Measurements from ENCODE around the gene NLRP11. TPM values are rescaled to one million over a fixed set of nuclear protein-coding genes. Genes with fewer than 3 reads are reported as not detected.
"Not testable (repeated sequence)": the region's sequence is repeated elsewhere in the genome, so short reads cannot be mapped to it uniquely, and the experiment has no call there.

NLRP11 gene
- total RNA-seq, 1 donor from 2014 or later, result not detected

DNA sequence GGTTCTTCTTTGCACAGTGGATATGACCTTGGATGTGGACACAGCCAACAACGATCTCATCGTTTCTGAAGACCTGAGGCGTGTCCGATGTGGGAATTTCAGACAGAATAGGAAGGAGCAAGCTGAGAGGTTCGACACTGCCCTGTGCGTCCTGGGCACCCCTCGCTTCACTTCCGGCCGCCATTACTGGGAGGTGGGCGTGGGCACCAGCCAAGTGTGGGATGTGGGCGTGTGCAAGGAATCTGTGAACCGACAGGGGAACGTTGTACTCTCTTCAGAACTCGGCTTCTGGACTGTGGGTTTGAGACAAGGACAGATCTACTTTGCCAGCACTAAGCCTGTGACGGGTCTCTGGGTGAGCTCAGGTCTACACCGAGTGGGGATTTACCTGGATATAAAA is 53.5 kb downstream of the NLRP11 start:
- no peaks in the 10 kb centered on the region for H3K27me3 ChIP-seq
- H3K4me3 ChIP-seq, result no peak overlapping the region
- no peaks in the 10 kb centered on the region for H3K9me3 ChIP-seq
- H3K27ac ChIP-seq, result no peak overlapping the region
- intact Hi-C loops (cut with DNase I), result no loop called here
- DNase-seq (ENCODE audit: low spot score in 2 of 2), result no peak
- H3K36me3 ChIP-seq, result no peaks in the 10 kb centered on the region
- no peaks in the 10 kb centered on the region for H3K4me1 ChIP-seq
- TF ChIP-seq, protein P1, sequence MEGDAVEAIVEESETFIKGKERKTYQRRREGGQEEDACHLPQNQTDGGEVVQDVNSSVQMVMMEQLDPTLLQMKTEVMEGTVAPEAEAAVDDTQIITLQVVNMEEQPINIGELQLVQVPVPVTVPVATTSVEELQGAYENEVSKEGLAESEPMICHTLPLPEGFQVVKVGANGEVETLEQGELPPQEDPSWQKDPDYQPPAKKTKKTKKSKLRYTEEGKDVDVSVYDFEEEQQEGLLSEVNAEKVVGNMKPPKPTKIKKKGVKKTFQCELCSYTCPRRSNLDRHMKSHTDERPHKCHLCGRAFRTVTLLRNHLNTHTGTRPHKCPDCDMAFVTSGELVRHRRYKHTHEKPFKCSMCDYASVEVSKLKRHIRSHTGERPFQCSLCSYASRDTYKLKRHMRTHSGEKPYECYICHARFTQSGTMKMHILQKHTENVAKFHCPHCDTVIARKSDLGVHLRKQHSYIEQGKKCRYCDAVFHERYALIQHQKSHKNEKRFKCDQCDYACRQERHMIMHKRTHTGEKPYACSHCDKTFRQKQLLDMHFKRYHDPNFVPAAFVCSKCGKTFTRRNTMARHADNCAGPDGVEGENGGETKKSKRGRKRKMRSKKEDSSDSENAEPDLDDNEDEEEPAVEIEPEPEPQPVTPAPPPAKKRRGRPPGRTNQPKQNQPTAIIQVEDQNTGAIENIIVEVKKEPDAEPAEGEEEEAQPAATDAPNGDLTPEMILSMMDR (IDR thresholded peaks at IDR 0.05), result no peak

DNA sequence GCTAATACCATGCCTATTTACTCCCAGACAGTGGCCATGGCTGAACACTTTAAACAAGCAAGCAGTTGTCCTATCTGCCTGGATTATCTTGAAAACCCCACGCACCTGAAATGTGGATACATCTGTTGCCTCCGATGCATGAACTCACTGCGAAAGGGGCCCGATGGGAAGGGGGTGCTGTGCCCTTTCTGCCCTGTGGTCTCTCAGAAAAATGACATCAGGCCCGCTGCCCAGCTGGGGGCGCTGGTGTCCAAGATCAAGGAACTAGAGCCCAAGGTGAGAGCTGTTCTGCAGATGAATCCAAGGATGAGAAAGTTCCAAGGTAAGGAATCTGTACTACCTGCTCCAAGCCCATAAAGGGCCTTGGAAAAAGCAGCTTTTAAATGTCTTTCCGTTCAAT is 54.3 kb downstream of the NLRP11 start:
- Histone ChIP-seq H3K9me3 (no peaks in the 10 kb centered on the region), H3K36me3 (no peaks in the 10 kb centered on the region), H3K27ac (no peak overlapping the region), H3K4me3 (no peak overlapping the region), H3K4me1 (no peaks in the 10 kb centered on the region), H3K27me3 (no peaks in the 10 kb centered on the region)
- TF ChIP-seq, protein P1 (IDR thresholded peaks at IDR 0.05), result no peak
- DNase-seq (ENCODE audit: low spot score in 2 of 2), result no peak
- intact Hi-C loops (cut with DNase I), result no loop called here

DNA sequence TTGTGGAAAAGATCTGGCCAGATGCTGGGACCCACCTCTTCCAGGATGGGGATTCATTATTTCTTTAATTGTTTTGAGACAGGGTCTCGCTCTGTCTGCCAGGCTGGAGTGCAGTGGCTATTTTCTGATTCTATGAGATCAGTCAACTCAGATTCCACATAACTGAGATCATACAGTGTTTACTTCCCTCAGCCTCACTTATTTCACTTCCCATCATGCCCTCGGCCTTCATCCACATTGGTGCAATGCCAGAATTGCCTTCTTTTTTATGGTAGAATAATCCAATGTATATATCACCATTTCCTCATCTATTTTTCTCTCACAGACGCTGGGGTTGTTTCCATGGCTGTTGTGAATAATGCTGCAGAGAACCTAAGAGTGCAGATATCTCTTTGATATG is 62.2 kb downstream of the NLRP11 start:
- H3K9me3 ChIP-seq; H3K27me3 ChIP-seq; intact Hi-C loops (cut with DNase I); H3K4me1 ChIP-seq; H3K4me3 ChIP-seq; H3K36me3 ChIP-seq; DNase-seq (ENCODE audit: low spot score in 2 of 2); H3K27ac ChIP-seq: not testable (repeated sequence)

DNA sequence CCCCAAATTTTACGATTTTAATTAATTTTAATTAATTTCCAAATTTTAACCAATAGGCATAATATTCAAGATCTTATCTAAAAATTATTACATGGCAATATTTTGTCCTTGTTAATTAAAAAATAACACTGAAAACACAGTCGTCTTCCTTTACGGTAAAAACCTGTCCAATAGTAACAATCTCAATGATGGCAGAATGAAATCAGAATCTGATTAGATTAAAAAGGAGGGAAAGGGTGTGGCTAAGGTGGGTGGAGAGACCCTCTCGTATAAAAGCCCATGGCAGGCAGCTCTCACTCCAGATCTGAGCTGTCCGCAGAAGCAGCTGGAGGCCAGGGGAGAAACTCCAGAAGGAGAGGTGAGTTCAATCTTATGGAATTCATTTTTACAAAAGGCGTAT is 63.0 kb downstream of the NLRP11 start, which contains the start of gene RFPL4AL1:
Gene RFPL4AL1 (plus strand): TSS at position 301 of the 400 bp plus-strand sequence. CDS start 2,687 bp downstream, outside the sequence.
- H3K9me3 ChIP-seq; H3K27ac ChIP-seq; H3K4me1 ChIP-seq; H3K4me3 ChIP-seq; H3K36me3 ChIP-seq; H3K27me3 ChIP-seq; intact Hi-C loops (cut with DNase I); DNase-seq (ENCODE audit: low spot score in 2 of 2): not testable (repeated sequence)

DNA sequence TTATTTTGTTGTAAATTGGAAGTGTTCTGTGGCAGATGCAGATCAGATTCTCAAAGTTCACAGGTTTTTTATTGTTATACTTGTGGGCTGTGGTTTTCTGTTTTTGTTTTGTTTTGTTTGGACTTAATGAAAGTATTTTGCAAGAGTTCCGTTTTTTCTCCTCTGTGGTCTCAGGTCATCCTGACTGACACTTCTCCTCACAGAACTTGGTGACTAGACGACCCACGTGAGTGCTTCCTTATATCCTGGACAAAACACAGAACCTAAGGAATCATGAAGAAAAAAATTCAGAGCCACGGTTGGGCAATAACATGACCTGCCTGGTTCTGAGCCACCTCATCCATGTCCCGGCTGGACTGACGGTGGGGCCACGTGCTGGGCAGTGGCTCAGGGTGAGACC is 65.3 kb downstream of the NLRP11 start:
- Histone ChIP-seq H3K27ac (no peak overlapping the region), H3K4me1 (no peaks in the 10 kb centered on the region), H3K36me3 (no peaks in the 10 kb centered on the region), H3K27me3 (no peaks in the 10 kb centered on the region), H3K9me3 (no peaks in the 10 kb centered on the region), H3K4me3 (no peak overlapping the region)
- no peak for DNase-seq (ENCODE audit: low spot score in 2 of 2)
- intact Hi-C loops (cut with DNase I), result no loop called here
- TF ChIP-seq, protein P1 (IDR thresholded peaks at IDR 0.05), result no peak

DNA sequence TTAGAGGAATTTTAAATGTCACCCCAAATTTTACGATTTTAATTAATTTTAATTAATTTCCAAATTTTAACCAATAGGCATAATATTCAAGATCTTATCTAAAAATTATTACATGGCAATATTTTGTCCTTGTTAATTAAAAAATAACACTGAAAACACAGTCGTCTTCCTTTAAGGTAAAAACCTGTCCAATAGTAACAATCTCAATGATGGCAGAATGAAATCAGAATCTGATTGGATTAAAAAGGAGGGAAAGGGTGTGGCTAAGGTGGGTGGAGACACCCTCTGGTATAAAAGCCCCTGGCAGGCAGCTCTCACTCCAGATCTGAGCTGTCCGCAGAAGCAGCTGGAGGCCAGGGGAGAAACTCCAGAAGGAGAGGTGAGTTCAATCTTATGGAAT is 73.0 kb downstream of the NLRP11 start, which contains the start of gene RFPL4A:
Gene RFPL4A (plus strand): TSS at position 301 of the 400 bp plus-strand sequence. CDS start 2,704 bp downstream, outside the sequence.
- H3K36me3 ChIP-seq; DNase-seq (ENCODE audit: low spot score in 2 of 2); H3K27ac ChIP-seq; H3K4me3 ChIP-seq; H3K27me3 ChIP-seq; intact Hi-C loops (cut with DNase I); H3K4me1 ChIP-seq; H3K9me3 ChIP-seq: not testable (repeated sequence)

DNA sequence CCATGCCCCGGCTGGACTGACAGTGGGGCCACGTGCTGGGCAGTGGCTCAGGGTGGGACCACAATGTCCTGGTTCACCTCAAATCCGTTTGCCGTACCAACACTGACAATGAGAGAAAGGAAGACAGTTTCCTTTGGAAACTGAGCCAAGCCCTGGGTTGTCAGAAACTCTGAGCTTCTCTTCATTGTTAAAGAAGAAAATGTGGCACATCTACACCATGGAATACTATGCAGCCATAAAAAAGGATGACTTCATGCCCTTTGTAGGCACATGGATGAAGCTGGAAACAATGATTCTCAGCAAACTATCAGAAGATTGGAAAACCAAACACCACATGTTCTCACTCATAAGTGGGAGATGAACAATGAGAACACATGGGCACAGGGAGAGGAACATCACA is 75.0 kb downstream of the NLRP11 start:
- H3K9me3 ChIP-seq; DNase-seq (ENCODE audit: low spot score in 2 of 2); H3K4me1 ChIP-seq; H3K27me3 ChIP-seq; H3K27ac ChIP-seq; H3K36me3 ChIP-seq; H3K4me3 ChIP-seq; intact Hi-C loops (cut with DNase I): not testable (repeated sequence)

DNA sequence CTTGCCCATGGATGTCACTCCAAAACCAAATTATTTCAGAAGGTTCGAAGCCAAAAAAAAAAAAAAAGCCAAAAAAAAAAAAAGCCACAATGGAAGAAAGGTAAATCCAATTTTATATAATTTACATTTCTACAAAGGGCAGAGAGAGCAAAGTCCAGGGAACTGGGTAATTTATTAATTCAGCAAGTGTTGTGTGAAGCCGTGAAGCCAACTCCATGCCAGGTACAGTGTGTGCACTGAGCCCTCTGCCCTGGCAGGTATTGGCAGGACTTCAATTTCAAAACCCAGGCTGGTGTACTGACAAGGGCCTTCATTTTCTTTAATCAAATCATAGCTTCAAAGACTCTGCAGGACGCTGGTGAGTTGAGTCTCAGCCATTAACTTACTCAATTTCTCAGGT is 78.4 kb downstream of the NLRP11 start:
- Histone ChIP-seq H3K27ac (no peak overlapping the region), H3K9me3 (no peaks in the 10 kb centered on the region), H3K4me1 (no peaks in the 10 kb centered on the region), H3K4me3 (no peak overlapping the region), H3K36me3 (no peaks in the 10 kb centered on the region), H3K27me3 (no peaks in the 10 kb centered on the region)
- intact Hi-C loops (cut with DNase I), result no loop called here
- DNase-seq (ENCODE audit: low spot score in 2 of 2), result no peak
- TF ChIP-seq, protein P1 (IDR thresholded peaks at IDR 0.05), result no peak
